Heart left ventricle (tissue), 13 donors: Measurements from ENCODE around the gene MAPK12.

Source experiments
- POLR2A ChIP-seq, 2 donors: fragments of 450-650 bp; IDR thresholded peaks; one replicate each; pipeline ENCODE4 v1.6.1; 2017; ENCODE audit warnings: antibody characterized with exemption in 2 of 2, mild to moderate bottlenecking in 2 of 2, moderate library complexity in 2 of 2
- TF ChIP-seq, protein P1 (sequence below), 12 donors: fragments of 200-600 bp; sonication (generic) in 4 of 12; IDR thresholded peaks; one replicate each; pipeline versions ENCODE4 v1.5.0 to v1.8.0; 2018 to 2022; ENCODE audit warnings: antibody characterized with exemption in 12 of 12, mild to moderate bottlenecking in 5 of 12
- donor health status: ischemic (EF 13 %, LVEDD 7.1; RV severe dilation, severe dysfunction).
- donor health status: DM: no; HTN: yes; CAD: no.
- donor health status: DM: no; HTN: no; CAD: no.
- donor health status: ischemic (EF 25% LVEDD 6.9; RV normal size, moderate dysfunction).
- donor health status: ischemic (EF 25% LVEDD 5.7; RV mildly dilated, moderate dysfunction).
- donor health status: ischemic (EF 35%, LVEDD 5.7; RV mildly dilated, moderate dysfunction).
- donor health status: nonischemic (EF 11% LVEDD 7.7; RV severe dilation, severe dysfunction).
- donor health status: DM: yes; HTN: yes; CAD: no.
- donor health status: PGD.
- donor health status: ischemic (EF 29% LVEDD 5.4; RV normal size, mild dysfunction).
- donor health status: nonischemic (EF 23%, LVEDD 6.1; RV moderate dilation, normal function).

DNA sequence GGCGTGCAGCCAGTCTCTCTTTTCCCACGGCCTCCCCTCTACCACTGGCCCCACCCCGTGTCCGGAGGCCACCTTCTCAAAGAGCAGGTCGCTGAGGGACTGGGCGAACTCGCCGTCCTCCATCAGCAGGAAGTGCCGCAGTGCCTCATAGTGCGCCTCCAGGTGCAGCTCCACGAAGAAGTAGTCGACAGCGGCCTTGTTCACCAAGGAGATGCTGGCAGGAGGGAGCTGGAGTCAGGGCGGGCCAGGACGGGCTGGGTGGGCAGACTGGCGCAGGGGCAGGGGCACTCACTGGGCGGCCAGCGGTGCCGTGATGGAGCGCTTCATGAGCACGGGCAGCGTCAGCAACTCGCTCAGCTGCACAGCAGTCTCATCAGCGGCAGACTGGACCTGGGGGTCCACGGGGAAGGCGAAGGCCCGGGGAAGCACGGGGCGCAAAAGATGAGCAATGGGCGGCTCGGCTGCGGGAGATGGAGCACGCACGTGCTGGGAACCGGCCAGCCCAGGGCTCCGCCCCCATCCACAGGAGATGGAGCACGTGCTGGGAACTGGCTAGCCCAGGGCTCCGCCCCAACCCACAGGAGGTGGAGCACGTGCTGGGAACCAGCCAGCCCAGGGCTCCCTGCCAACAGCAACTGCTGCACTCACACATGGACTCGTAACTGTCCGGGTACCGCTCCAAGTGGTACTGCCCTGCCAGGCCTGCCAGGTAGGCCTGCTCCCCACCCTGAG lies 42.3 kb downstream of the MAPK12 start:
- TF ChIP-seq, protein P1, sequence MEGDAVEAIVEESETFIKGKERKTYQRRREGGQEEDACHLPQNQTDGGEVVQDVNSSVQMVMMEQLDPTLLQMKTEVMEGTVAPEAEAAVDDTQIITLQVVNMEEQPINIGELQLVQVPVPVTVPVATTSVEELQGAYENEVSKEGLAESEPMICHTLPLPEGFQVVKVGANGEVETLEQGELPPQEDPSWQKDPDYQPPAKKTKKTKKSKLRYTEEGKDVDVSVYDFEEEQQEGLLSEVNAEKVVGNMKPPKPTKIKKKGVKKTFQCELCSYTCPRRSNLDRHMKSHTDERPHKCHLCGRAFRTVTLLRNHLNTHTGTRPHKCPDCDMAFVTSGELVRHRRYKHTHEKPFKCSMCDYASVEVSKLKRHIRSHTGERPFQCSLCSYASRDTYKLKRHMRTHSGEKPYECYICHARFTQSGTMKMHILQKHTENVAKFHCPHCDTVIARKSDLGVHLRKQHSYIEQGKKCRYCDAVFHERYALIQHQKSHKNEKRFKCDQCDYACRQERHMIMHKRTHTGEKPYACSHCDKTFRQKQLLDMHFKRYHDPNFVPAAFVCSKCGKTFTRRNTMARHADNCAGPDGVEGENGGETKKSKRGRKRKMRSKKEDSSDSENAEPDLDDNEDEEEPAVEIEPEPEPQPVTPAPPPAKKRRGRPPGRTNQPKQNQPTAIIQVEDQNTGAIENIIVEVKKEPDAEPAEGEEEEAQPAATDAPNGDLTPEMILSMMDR (IDR thresholded peaks at IDR 0.05), result no peak
- no peak for TF ChIP-seq POLR2A (IDR thresholded peaks at IDR 0.05)
